Measurements from ENCODE around the gene NSL1. TPM values are rescaled to one million over a fixed set of nuclear protein-coding genes. Genes with fewer than 3 reads are reported as not detected.

NSL1 gene
- total RNA-seq, 1 donor from 2014 or later, result 33.0 TPM

- Mint-ChIP-seq H3K9me3 (ENCODE audit: unreplicated experiment) (no peaks in the 10 kb centered on the region), H3K36me3 (ENCODE audit: low read depth, unreplicated experiment) (no peaks in the 10 kb centered on the region), H3K27ac (ENCODE audit: unreplicated experiment) (peak overlapping the region; percentile 33), H3K4me1 (ENCODE audit: unreplicated experiment) (peaks cover 19% of the 10 kb centered on the region), H3K27me3 (ENCODE audit: unreplicated experiment) (peaks cover 2% of the 10 kb centered on the region), H3K4me3 (ENCODE audit: unreplicated experiment) (no peak overlapping the region)
- TF ChIP-seq, protein P1, sequence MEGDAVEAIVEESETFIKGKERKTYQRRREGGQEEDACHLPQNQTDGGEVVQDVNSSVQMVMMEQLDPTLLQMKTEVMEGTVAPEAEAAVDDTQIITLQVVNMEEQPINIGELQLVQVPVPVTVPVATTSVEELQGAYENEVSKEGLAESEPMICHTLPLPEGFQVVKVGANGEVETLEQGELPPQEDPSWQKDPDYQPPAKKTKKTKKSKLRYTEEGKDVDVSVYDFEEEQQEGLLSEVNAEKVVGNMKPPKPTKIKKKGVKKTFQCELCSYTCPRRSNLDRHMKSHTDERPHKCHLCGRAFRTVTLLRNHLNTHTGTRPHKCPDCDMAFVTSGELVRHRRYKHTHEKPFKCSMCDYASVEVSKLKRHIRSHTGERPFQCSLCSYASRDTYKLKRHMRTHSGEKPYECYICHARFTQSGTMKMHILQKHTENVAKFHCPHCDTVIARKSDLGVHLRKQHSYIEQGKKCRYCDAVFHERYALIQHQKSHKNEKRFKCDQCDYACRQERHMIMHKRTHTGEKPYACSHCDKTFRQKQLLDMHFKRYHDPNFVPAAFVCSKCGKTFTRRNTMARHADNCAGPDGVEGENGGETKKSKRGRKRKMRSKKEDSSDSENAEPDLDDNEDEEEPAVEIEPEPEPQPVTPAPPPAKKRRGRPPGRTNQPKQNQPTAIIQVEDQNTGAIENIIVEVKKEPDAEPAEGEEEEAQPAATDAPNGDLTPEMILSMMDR (IDR thresholded peaks at IDR 0.05; ENCODE audit: unreplicated experiment), result no peak
- DNase-seq (ENCODE audit: low spot score), result no peak
These were observed 37.4 kb downstream of the NSL1 start for GRCh38 chr1:212754193-212754592.

DNA sequence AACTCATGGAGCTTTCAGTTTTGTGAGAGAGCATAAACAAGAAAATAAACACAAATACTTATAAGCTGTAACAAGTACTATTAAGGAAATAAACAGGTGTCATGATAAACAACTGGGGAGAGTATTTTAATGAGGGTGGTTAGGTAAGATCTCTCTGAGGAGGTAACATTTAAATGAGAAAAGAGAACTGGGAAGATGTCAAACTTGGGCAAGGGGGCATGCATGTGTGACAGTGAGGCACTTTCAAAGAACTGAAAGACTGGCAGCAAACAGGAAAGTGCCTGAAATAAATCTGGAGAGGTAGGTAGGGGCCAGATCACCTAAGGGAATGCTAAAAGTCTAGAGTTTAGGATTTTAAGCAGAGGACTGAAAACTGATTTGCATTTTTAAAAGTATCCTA, 37.8 kb downstream of the NSL1 start:
- Mint-ChIP-seq H3K4me3 (ENCODE audit: unreplicated experiment) (no peak overlapping the region), H3K27me3 (ENCODE audit: unreplicated experiment) (no peaks in the 10 kb centered on the region), H3K27ac (ENCODE audit: unreplicated experiment) (no peak overlapping the region), H3K36me3 (ENCODE audit: low read depth, unreplicated experiment) (no peaks in the 10 kb centered on the region), H3K4me1 (ENCODE audit: unreplicated experiment) (peaks cover 19% of the 10 kb centered on the region), H3K9me3 (ENCODE audit: unreplicated experiment) (no peaks in the 10 kb centered on the region)
- no peak for DNase-seq (ENCODE audit: low spot score)
- TF ChIP-seq, protein P1 (IDR thresholded peaks at IDR 0.05; ENCODE audit: unreplicated experiment), result no peak

- Mint-ChIP-seq H3K4me1 (ENCODE audit: unreplicated experiment) (peaks cover 19% of the 10 kb centered on the region), H3K27ac (ENCODE audit: unreplicated experiment) (no peak overlapping the region), H3K27me3 (ENCODE audit: unreplicated experiment) (no peaks in the 10 kb centered on the region), H3K9me3 (ENCODE audit: unreplicated experiment) (no peaks in the 10 kb centered on the region), H3K36me3 (ENCODE audit: low read depth, unreplicated experiment) (no peaks in the 10 kb centered on the region), H3K4me3 (ENCODE audit: unreplicated experiment) (no peak overlapping the region)
- no peak for DNase-seq (ENCODE audit: low spot score)
- TF ChIP-seq, protein P1 (IDR thresholded peaks at IDR 0.05; ENCODE audit: unreplicated experiment), result no peak
These were observed 38.6 kb downstream of the NSL1 start for GRCh38 chr1:212752934-212753497.

- Mint-ChIP-seq H3K27ac (ENCODE audit: unreplicated experiment) (no peak overlapping the region), H3K4me3 (ENCODE audit: unreplicated experiment) (no peak overlapping the region), H3K9me3 (ENCODE audit: unreplicated experiment) (no peaks in the 10 kb centered on the region), H3K27me3 (ENCODE audit: unreplicated experiment) (no peaks in the 10 kb centered on the region), H3K36me3 (ENCODE audit: low read depth, unreplicated experiment) (no peaks in the 10 kb centered on the region), H3K4me1 (ENCODE audit: unreplicated experiment) (peaks cover 19% of the 10 kb centered on the region)
- TF ChIP-seq, protein P1 (IDR thresholded peaks at IDR 0.05; ENCODE audit: unreplicated experiment), result no peak
- no peak for DNase-seq (ENCODE audit: low spot score)
These were observed 39.2 kb downstream of the NSL1 start for GRCh38 chr1:212752252-212752933.

- Mint-ChIP-seq H3K27me3 (ENCODE audit: unreplicated experiment) (no peaks in the 10 kb centered on the region), H3K4me1 (ENCODE audit: unreplicated experiment) (peaks cover 19% of the 10 kb centered on the region), H3K36me3 (ENCODE audit: low read depth, unreplicated experiment) (no peaks in the 10 kb centered on the region), H3K27ac (ENCODE audit: unreplicated experiment) (peak overlapping the region; percentile 95), H3K4me3 (ENCODE audit: unreplicated experiment) (no peak overlapping the region), H3K9me3 (ENCODE audit: unreplicated experiment) (no peaks in the 10 kb centered on the region)
- no peak for DNase-seq (ENCODE audit: low spot score)
- TF ChIP-seq, protein P1 (IDR thresholded peaks at IDR 0.05; ENCODE audit: unreplicated experiment), result peak; percentile 88
These were observed 41.6 kb downstream of the NSL1 start for GRCh38 chr1:212749821-212750535.
